ENCODE data around the gene GEMIN4.

GEMIN4 gene

DNA sequence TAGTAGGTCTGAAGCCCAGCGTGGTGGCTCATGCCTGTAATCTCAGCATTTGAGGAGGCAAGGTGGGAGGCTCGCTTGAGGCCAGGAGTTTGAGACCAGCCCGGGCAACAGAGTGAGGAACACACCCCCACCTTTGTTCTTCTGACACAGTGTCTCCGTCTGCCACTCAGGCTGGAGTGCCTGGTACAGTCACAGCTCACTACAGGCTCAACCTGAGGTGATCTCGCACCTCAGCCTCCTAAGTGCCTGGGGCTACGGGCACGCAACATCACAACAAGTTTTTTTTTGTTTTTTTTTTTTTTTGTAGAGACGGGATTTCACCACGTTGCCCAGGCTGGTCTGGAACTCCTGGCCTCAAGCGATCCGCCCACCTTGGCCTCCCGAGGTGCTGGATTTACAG, 26.3 kb downstream of the GEMIN4 start:
- POLR2A ChIA-PET, result interaction anchor here (1.2 kb wide), 1 partner anchor 10 kb away, joined by 7 read pairs; no protein-coding TSS in a partner anchor
- no peak overlapping the region for H3K27ac ChIP-seq (ENCODE audit: insufficient read depth in 1 of 2, low read depth in 1 of 2, low read length in 2 of 2, poor library complexity in 1 of 2, severe bottlenecking in 2 of 2)
- CTCF ChIA-PET, result no interaction called here
- H3K27me3 ChIP-seq (replicated peaks in 2 of 5; ENCODE audit: control insufficient read depth in 4 of 5, insufficient read depth in 5 of 5, low read length in 4 of 5), result no peaks in the 10 kb centered on the region
- peaks cover 0 to 3% (median 0%) of the 10 kb centered on the region in 4 experiments for H3K36me3 ChIP-seq (ENCODE audit: control insufficient read depth in 4 of 4, insufficient read depth in 4 of 4, low read length in 3 of 4)
- DNase-seq, result no peak
- H3K4me1 ChIP-seq (ENCODE audit: control extremely low read depth in 1 of 4, control insufficient read depth in 4 of 4, insufficient read depth in 4 of 4, low read length in 3 of 4), result no peaks in the 10 kb centered on the region
- 95% methylated on average over 11 of the region's 12 CpGs for WGBS (ENCODE audit: insufficient coverage)
- no peak overlapping the region for H3K4me3 ChIP-seq (ENCODE audit: control insufficient read depth in 1 of 7, extremely low read depth in 1 of 7, insufficient read depth in 4 of 7, low read depth in 2 of 7, low read length in 6 of 7)
- H3K9me3 ChIP-seq (ENCODE audit: control extremely low read depth in 1 of 5, control insufficient read depth in 4 of 5, insufficient read depth in 2 of 5, low read depth in 1 of 5, low read length in 4 of 5), result no peaks in the 10 kb centered on the region

- Histone ChIP-seq H3K36me3 (ENCODE audit: control insufficient read depth in 4 of 4, insufficient read depth in 4 of 4, low read length in 3 of 4) (peaks cover 0 to 3% (median 0%) of the 10 kb centered on the region in 4 experiments), H3K9me3 (ENCODE audit: control extremely low read depth in 1 of 5, control insufficient read depth in 4 of 5, insufficient read depth in 2 of 5, low read depth in 1 of 5, low read length in 4 of 5) (no peaks in the 10 kb centered on the region), H3K27me3 (replicated peaks in 2 of 5; ENCODE audit: control insufficient read depth in 4 of 5, insufficient read depth in 5 of 5, low read length in 4 of 5) (no peaks in the 10 kb centered on the region), H3K27ac (ENCODE audit: insufficient read depth in 1 of 2, low read depth in 1 of 2, low read length in 2 of 2, poor library complexity in 1 of 2, severe bottlenecking in 2 of 2) (no peak overlapping the region), H3K4me3 (ENCODE audit: control insufficient read depth in 1 of 7, extremely low read depth in 1 of 7, insufficient read depth in 4 of 7, low read depth in 2 of 7, low read length in 6 of 7) (no peak overlapping the region), H3K4me1 (ENCODE audit: control extremely low read depth in 1 of 4, control insufficient read depth in 4 of 4, insufficient read depth in 4 of 4, low read length in 3 of 4) (no peaks in the 10 kb centered on the region)
- CTCF ChIA-PET, result no interaction called here
- 100% methylated on average over 9 of the region's 14 CpGs for WGBS (ENCODE audit: insufficient coverage)
- no peak for DNase-seq
- POLR2A ChIA-PET, result interaction anchor here (1.2 kb wide), 1 partner anchor 10 kb away, joined by 7 read pairs; no protein-coding TSS in a partner anchor
Observed at GRCh38 chr17:725084-725483, 27.0 kb downstream of the GEMIN4 start.

DNA sequence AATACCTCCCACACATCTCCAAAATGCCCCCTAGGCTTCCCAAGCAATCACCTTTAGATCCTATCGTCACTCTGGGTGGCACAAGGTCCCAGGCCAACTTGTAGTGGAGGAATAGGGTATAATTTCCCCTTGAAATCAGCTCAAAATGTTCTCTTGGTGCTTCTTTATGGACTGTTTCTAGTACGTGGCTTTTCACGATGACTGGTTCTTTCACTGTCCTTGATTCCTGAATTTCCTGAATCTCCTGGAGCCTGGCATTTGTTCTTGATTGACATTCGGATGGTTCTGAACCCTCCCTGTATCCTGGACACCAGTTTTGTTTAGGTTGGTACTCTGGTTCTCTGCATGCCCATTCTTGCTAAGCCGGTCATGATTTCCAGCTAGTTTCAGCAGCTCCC, 30.5 kb downstream of the GEMIN4 start:
- Histone ChIP-seq H3K27me3 (replicated peaks in 2 of 5; ENCODE audit: control insufficient read depth in 4 of 5, insufficient read depth in 5 of 5, low read length in 4 of 5) (no peaks in the 10 kb centered on the region), H3K4me1 (ENCODE audit: control extremely low read depth in 1 of 4, control insufficient read depth in 4 of 4, insufficient read depth in 4 of 4, low read length in 3 of 4) (no peaks in the 10 kb centered on the region), H3K9me3 (ENCODE audit: control extremely low read depth in 1 of 5, control insufficient read depth in 4 of 5, insufficient read depth in 2 of 5, low read depth in 1 of 5, low read length in 4 of 5) (no peaks in the 10 kb centered on the region), H3K4me3 (ENCODE audit: control insufficient read depth in 1 of 7, extremely low read depth in 1 of 7, insufficient read depth in 4 of 7, low read depth in 2 of 7, low read length in 6 of 7) (no peak overlapping the region), H3K27ac (ENCODE audit: insufficient read depth in 1 of 2, low read depth in 1 of 2, low read length in 2 of 2, poor library complexity in 1 of 2, severe bottlenecking in 2 of 2) (no peak overlapping the region), H3K36me3 (ENCODE audit: control insufficient read depth in 4 of 4, insufficient read depth in 4 of 4, low read length in 3 of 4) (no peaks in the 10 kb centered on the region)
- CTCF ChIA-PET, result no interaction called here
- POLR2A ChIA-PET, result no interaction called here
- DNase-seq, result no peak
- 100% methylated on average over 4 of the region's 5 CpGs for WGBS (ENCODE audit: insufficient coverage)

DNA sequence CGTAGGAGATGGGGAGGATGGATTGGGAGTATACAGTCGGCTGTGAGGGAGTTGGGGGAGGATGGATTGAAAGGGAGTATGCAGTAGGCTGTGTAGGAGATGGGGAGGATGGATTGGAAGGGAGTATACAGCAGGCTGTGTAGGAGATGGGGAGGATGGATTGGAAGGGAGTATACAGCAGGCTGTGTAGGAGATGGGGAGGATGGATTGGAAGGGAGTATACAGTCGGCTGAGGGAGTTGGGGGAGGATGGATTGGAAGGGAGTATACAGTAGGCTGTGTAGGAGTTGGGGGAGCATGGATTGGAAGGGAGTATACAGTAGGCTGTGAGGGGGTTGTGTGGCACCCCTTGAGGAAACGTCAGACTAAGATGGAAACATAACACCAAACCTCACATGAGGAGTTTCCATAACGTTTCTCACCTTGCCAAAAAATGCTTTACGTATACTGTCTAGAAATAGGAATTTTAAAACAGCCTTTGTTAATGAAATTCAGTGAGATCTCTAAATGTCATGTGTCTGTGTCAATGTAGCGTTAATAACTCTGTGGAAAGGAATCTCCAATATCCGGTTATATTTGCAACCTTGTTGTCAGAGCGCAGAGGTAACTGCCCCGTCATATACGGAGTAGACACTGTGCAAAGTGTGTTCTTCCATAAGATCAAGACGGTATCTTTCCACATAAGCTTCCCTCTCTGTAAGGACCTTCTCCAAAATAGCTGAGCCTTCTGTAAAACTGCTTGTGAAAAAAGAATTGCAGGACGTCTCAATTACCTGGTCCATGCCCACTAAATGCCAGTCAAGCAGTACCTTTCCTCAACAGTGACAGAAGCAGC, 31.1 kb downstream of the GEMIN4 start:
- ChIA-PET POLR2A (no interaction called here), CTCF (no interaction called here)
- H3K9me3 ChIP-seq (ENCODE audit: control extremely low read depth in 1 of 5, control insufficient read depth in 4 of 5, insufficient read depth in 2 of 5, low read depth in 1 of 5, low read length in 4 of 5), result no peaks in the 10 kb centered on the region
- no peaks in the 10 kb centered on the region for H3K36me3 ChIP-seq (ENCODE audit: control insufficient read depth in 4 of 4, insufficient read depth in 4 of 4, low read length in 3 of 4)
- no peak for DNase-seq
- no peak overlapping the region for H3K27ac ChIP-seq (ENCODE audit: insufficient read depth in 1 of 2, low read depth in 1 of 2, low read length in 2 of 2, poor library complexity in 1 of 2, severe bottlenecking in 2 of 2)
- H3K4me3 ChIP-seq (ENCODE audit: control insufficient read depth in 1 of 7, extremely low read depth in 1 of 7, insufficient read depth in 4 of 7, low read depth in 2 of 7, low read length in 6 of 7), result no peak overlapping the region
- H3K27me3 ChIP-seq (replicated peaks in 2 of 5; ENCODE audit: control insufficient read depth in 4 of 5, insufficient read depth in 5 of 5, low read length in 4 of 5), result no peaks in the 10 kb centered on the region
- WGBS (ENCODE audit: insufficient coverage), result 97% methylated on average over 10 of the region's 13 CpGs
- H3K4me1 ChIP-seq (ENCODE audit: control extremely low read depth in 1 of 4, control insufficient read depth in 4 of 4, insufficient read depth in 4 of 4, low read length in 3 of 4), result no peaks in the 10 kb centered on the region

DNA sequence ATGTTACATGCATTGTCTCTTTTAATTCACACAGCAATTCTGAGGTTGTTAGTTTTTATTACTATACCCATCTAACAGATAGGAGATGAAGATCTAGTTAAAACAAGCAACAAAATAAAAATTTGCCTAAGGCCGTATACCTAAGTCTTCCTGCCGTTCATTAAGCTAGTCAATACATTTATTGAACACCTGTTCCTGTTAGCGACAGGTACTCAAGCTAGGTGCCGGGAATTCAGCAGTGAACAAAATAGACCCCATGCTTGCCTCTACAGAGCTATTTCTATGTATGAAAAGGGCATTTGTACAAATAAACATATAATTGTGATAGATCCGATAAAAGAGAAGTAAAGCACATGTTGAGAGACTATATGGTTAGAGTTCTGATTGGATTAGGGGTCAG, 34.0 kb downstream of the GEMIN4 start:
- ChIA-PET POLR2A (interaction anchor here (0.6 kb wide), 1 partner anchor 9 kb away, joined by 3 read pairs; no protein-coding TSS in a partner anchor), CTCF (interaction anchor here (0.5 to 0.7 kb wide), 2 partner anchors 165 to 281 kb away, joined by 3 to 4 read pairs; no protein-coding TSS in a partner anchor)
- Histone ChIP-seq H3K9me3 (ENCODE audit: control extremely low read depth in 1 of 5, control insufficient read depth in 4 of 5, insufficient read depth in 2 of 5, low read depth in 1 of 5, low read length in 4 of 5) (no peaks in the 10 kb centered on the region), H3K36me3 (ENCODE audit: control insufficient read depth in 4 of 4, insufficient read depth in 4 of 4, low read length in 3 of 4) (no peaks in the 10 kb centered on the region), H3K4me3 (ENCODE audit: control insufficient read depth in 1 of 7, extremely low read depth in 1 of 7, insufficient read depth in 4 of 7, low read depth in 2 of 7, low read length in 6 of 7) (no peak overlapping the region), H3K27me3 (replicated peaks in 2 of 5; ENCODE audit: control insufficient read depth in 4 of 5, insufficient read depth in 5 of 5, low read length in 4 of 5) (no peaks in the 10 kb centered on the region), H3K4me1 (ENCODE audit: control extremely low read depth in 1 of 4, control insufficient read depth in 4 of 4, insufficient read depth in 4 of 4, low read length in 3 of 4) (peaks cover 0 to 14% (median 8%) of the 10 kb centered on the region in 4 experiments), H3K27ac (ENCODE audit: insufficient read depth in 1 of 2, low read depth in 1 of 2, low read length in 2 of 2, poor library complexity in 1 of 2, severe bottlenecking in 2 of 2) (no peak overlapping the region)
- 96% methylated on average over 4 of the region's 5 CpGs for whole genome bisulfite sequencing (ENCODE audit: insufficient coverage)
- DNase-seq, result no peak

GRCh38 chr17:708132-708531, 43.9 kb downstream of the GEMIN4 start:
- H3K27ac ChIP-seq (ENCODE audit: insufficient read depth in 1 of 2, low read depth in 1 of 2, low read length in 2 of 2, poor library complexity in 1 of 2, severe bottlenecking in 2 of 2), result no peak overlapping the region
- CTCF ChIA-PET, result no interaction called here
- peaks cover 0 to 31% (median 14%) of the 10 kb centered on the region in 4 experiments for H3K36me3 ChIP-seq (ENCODE audit: control insufficient read depth in 4 of 4, insufficient read depth in 4 of 4, low read length in 3 of 4)

DNA sequence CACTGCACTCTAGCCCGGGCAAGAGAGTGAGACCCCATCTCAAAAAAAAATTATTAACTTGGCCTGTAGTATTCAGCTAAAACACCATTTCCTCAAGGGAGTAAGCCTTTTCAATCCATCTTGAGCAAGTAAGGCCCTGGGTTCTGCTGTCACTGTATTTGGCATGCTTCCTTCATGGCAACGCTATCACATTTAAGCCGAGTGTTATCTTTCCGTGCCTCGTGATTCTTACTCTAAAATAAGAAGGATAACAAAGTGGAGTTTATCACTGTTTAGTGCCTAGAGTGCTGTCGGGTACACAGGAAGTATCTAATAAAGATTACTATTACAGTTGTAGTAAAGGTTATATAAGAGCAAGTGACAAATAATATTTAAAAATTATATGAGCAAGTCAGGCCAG, 46.2 kb downstream of the GEMIN4 start:
- H3K9me3 ChIP-seq (ENCODE audit: control extremely low read depth in 1 of 5, control insufficient read depth in 4 of 5, insufficient read depth in 2 of 5, low read depth in 1 of 5, low read length in 4 of 5), result no peaks in the 10 kb centered on the region
- WGBS (ENCODE audit: insufficient coverage), result 100% methylated on average over 1 of the region's 6 CpGs
- H3K4me3 ChIP-seq (ENCODE audit: control insufficient read depth in 1 of 7, extremely low read depth in 1 of 7, insufficient read depth in 4 of 7, low read depth in 2 of 7, low read length in 6 of 7), result no peak overlapping the region
- ChIA-PET CTCF (no interaction called here), POLR2A (no interaction called here)
- H3K27ac ChIP-seq (ENCODE audit: insufficient read depth in 1 of 2, low read depth in 1 of 2, low read length in 2 of 2, poor library complexity in 1 of 2, severe bottlenecking in 2 of 2), result no peak overlapping the region
- peak; percentile 15 to 38 (median 18) for DNase-seq
- no peaks in the 10 kb centered on the region for H3K4me1 ChIP-seq (ENCODE audit: control extremely low read depth in 1 of 4, control insufficient read depth in 4 of 4, insufficient read depth in 4 of 4, low read length in 3 of 4)
- H3K36me3 ChIP-seq (ENCODE audit: control insufficient read depth in 4 of 4, insufficient read depth in 4 of 4, low read length in 3 of 4), result peaks cover 0 to 33% (median 15%) of the 10 kb centered on the region in 4 experiments
- no peaks in the 10 kb centered on the region for H3K27me3 ChIP-seq (replicated peaks in 2 of 5; ENCODE audit: control insufficient read depth in 4 of 5, insufficient read depth in 5 of 5, low read length in 4 of 5)

More at GRCh38 chr17:708132-708531, 43.9 kb downstream of the GEMIN4 start:
- no peak overlapping the region for H3K4me3 ChIP-seq (ENCODE audit: control insufficient read depth in 1 of 7, extremely low read depth in 1 of 7, insufficient read depth in 4 of 7, low read depth in 2 of 7, low read length in 6 of 7)
- no peaks in the 10 kb centered on the region for H3K9me3 ChIP-seq (ENCODE audit: control extremely low read depth in 1 of 5, control insufficient read depth in 4 of 5, insufficient read depth in 2 of 5, low read depth in 1 of 5, low read length in 4 of 5)
- H3K27me3 ChIP-seq (replicated peaks in 2 of 5; ENCODE audit: control insufficient read depth in 4 of 5, insufficient read depth in 5 of 5, low read length in 4 of 5), result no peaks in the 10 kb centered on the region
- POLR2A ChIA-PET, result no interaction called here
- WGBS (ENCODE audit: insufficient coverage), result 94% methylated on average over 2 of the region's 5 CpGs
- peaks cover 0 to 1% (median 0%) of the 10 kb centered on the region in 4 experiments for H3K4me1 ChIP-seq (ENCODE audit: control extremely low read depth in 1 of 4, control insufficient read depth in 4 of 4, insufficient read depth in 4 of 4, low read length in 3 of 4)
- no peak for DNase-seq
